ENCODE data around the gene GPC6. TPM values are rescaled to one million over a fixed set of nuclear protein-coding genes. Genes with fewer than 3 reads are reported as not detected.

GPC6 gene
- polyA plus RNA-seq, 1 donor from 2014 or later, result 9.0 TPM

DNA sequence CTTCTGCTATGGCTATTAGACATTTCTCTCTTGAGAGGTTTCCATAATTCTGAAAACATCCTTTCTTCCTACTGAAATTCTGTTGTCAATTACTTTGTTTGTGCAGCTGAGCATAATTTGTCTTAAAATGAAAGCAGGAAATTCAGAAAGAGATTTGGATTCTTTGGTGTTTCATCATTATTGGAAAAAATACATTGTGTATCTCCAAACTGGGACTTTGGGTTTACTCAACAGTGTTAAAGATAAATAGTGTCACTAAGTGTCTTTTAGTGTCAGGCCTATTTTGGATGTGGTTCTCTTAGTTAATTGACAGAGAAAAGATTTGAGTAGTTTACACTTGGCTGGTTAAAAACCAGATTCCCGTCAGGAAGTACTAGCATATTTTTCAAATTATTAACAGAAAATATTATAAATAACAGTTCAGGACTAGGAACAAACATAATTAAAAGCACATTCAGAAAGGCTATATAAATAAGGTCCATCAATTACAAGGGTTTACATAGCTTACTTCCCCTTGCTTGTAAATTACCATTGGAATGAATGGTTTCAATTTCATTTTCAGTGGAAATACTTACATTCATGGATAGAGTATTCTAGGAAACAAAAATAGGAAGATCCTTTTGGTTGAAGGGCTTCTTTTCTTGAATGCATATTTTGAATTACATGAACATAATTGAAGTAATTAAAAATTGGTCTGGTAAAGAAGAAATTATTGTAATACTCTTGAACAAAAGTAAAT is 483.1 kb downstream of the GPC6 start:
- Histone ChIP-seq H3K4me3 (ENCODE audit: low read length) (no peak overlapping the region), H3K4me2 (ENCODE audit: low read length) (no peak overlapping the region), H3K27me3 (ENCODE audit: insufficient read depth, low read depth, low read length) (no peaks in the 10 kb centered on the region), H3K27ac (ENCODE audit: low read length) (no peak overlapping the region), H3K9ac (ENCODE audit: low read length) (no peak overlapping the region), H3K36me3 (ENCODE audit: insufficient read depth, low read length) (no peaks in the 10 kb centered on the region), H3K79me2 (replicated peaks; ENCODE audit: insufficient read depth, low read length) (no peaks in the 10 kb centered on the region), H4K20me1 (ENCODE audit: insufficient read depth) (no peaks in the 10 kb centered on the region), H3K9me3 (ENCODE audit: low read length) (no peaks in the 10 kb centered on the region), H2AFZ (ENCODE audit: low read depth, low read length) (no peak overlapping the region), H3K9me2 (ENCODE audit: insufficient read depth, low read length) (no peaks in the 10 kb centered on the region), H3F3A (ENCODE audit: insufficient read depth, low read length, poor library complexity, severe bottlenecking) (no peaks in the 10 kb centered on the region)
- TF ChIP-seq MXI1 (conservative IDR thresholded peaks at IDR 0.05; ENCODE audit: poor library complexity, severe bottlenecking) (no peak), SMC3 (conservative IDR thresholded peaks at IDR 0.05; ENCODE audit: poor library complexity) (no peak), EP300 (conservative IDR thresholded peaks at IDR 0.05; ENCODE audit: poor library complexity, severe bottlenecking) (no peak), POLR2AphosphoS5 (IDR thresholded peaks at IDR 0.05) (no peak)
- TF ChIP-seq, protein P1, sequence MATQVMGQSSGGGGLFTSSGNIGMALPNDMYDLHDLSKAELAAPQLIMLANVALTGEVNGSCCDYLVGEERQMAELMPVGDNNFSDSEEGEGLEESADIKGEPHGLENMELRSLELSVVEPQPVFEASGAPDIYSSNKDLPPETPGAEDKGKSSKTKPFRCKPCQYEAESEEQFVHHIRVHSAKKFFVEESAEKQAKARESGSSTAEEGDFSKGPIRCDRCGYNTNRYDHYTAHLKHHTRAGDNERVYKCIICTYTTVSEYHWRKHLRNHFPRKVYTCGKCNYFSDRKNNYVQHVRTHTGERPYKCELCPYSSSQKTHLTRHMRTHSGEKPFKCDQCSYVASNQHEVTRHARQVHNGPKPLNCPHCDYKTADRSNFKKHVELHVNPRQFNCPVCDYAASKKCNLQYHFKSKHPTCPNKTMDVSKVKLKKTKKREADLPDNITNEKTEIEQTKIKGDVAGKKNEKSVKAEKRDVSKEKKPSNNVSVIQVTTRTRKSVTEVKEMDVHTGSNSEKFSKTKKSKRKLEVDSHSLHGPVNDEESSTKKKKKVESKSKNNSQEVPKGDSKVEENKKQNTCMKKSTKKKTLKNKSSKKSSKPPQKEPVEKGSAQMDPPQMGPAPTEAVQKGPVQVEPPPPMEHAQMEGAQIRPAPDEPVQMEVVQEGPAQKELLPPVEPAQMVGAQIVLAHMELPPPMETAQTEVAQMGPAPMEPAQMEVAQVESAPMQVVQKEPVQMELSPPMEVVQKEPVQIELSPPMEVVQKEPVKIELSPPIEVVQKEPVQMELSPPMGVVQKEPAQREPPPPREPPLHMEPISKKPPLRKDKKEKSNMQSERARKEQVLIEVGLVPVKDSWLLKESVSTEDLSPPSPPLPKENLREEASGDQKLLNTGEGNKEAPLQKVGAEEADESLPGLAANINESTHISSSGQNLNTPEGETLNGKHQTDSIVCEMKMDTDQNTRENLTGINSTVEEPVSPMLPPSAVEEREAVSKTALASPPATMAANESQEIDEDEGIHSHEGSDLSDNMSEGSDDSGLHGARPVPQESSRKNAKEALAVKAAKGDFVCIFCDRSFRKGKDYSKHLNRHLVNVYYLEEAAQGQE (IDR thresholded peaks at IDR 0.05; ENCODE audit: borderline replicate concordance), result no peak
- TF ChIP-seq, protein P2, sequence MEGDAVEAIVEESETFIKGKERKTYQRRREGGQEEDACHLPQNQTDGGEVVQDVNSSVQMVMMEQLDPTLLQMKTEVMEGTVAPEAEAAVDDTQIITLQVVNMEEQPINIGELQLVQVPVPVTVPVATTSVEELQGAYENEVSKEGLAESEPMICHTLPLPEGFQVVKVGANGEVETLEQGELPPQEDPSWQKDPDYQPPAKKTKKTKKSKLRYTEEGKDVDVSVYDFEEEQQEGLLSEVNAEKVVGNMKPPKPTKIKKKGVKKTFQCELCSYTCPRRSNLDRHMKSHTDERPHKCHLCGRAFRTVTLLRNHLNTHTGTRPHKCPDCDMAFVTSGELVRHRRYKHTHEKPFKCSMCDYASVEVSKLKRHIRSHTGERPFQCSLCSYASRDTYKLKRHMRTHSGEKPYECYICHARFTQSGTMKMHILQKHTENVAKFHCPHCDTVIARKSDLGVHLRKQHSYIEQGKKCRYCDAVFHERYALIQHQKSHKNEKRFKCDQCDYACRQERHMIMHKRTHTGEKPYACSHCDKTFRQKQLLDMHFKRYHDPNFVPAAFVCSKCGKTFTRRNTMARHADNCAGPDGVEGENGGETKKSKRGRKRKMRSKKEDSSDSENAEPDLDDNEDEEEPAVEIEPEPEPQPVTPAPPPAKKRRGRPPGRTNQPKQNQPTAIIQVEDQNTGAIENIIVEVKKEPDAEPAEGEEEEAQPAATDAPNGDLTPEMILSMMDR (IDR thresholded peaks at IDR 0.05; ENCODE audit: poor library complexity, severe bottlenecking), result no peak

DNA sequence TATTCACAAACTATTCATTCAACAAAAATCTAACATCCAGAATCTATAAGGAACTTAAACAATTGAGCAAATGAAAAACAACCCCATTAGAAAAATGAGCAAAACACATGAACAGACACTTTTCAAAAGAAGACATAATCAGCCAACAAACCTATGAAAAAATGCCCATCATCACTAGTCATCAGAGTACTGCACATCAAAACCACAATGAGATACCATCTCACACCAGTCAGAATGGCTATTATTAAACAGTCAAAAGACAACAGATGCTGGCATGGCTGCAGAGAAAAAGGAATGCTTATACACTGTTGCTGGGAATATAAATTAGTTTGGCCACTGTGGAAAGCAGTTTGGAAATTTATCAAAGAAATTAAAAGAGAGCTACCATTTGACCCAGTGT is 487.6 kb downstream of the GPC6 start:
- H3K79me2 ChIP-seq (replicated peaks; ENCODE audit: insufficient read depth, low read length), result no peaks in the 10 kb centered on the region

More for the DNA sequence above, 487.6 kb downstream of the GPC6 start:
- no peak overlapping the region for H3K9ac ChIP-seq (ENCODE audit: low read length)
- no peak overlapping the region for H2AFZ ChIP-seq (ENCODE audit: low read depth, low read length)
- no peaks in the 10 kb centered on the region for H3K9me3 ChIP-seq (ENCODE audit: low read length)
- H3K27me3 ChIP-seq (ENCODE audit: insufficient read depth, low read depth, low read length), result no peaks in the 10 kb centered on the region
- no peaks in the 10 kb centered on the region for H3K36me3 ChIP-seq (ENCODE audit: insufficient read depth, low read length)
- TF ChIP-seq, protein P1 (IDR thresholded peaks at IDR 0.05; ENCODE audit: borderline replicate concordance), result no peak
- TF ChIP-seq SMC3 (conservative IDR thresholded peaks at IDR 0.05; ENCODE audit: poor library complexity) (no peak), EZH2 (IDR thresholded peaks at IDR 0.05; ENCODE audit: borderline replicate concordance, insufficient read depth, low read length, poor library complexity, severe bottlenecking) (no peak), TAF1 (IDR thresholded peaks at IDR 0.05; ENCODE audit: low read depth) (no peak), RAD21 (conservative IDR thresholded peaks at IDR 0.05) (no peak), MXI1 (conservative IDR thresholded peaks at IDR 0.05; ENCODE audit: poor library complexity, severe bottlenecking) (no peak), POLR2AphosphoS5 (IDR thresholded peaks at IDR 0.05) (no peak), EP300 (conservative IDR thresholded peaks at IDR 0.05; ENCODE audit: poor library complexity, severe bottlenecking) (no peak)
- TF ChIP-seq, protein P2 (IDR thresholded peaks at IDR 0.05; ENCODE audit: poor library complexity, severe bottlenecking), result no peak
- H3F3A ChIP-seq (ENCODE audit: insufficient read depth, low read length, poor library complexity, severe bottlenecking), result no peaks in the 10 kb centered on the region
- no peaks in the 10 kb centered on the region for H3K9me2 ChIP-seq (ENCODE audit: insufficient read depth, low read length)
- H3K4me3 ChIP-seq (ENCODE audit: low read length), result no peak overlapping the region
- H4K20me1 ChIP-seq (ENCODE audit: insufficient read depth), result no peaks in the 10 kb centered on the region
- H3K27ac ChIP-seq (ENCODE audit: low read length), result no peak overlapping the region
- H3K4me2 ChIP-seq (ENCODE audit: low read length), result no peak overlapping the region

All from neural cell (in vitro differentiated cells).